GM23338 (cell line): ENCODE measurements around the gene SLC25A12. TPM values are rescaled to one million over a fixed set of nuclear protein-coding genes. Genes with fewer than 3 reads are reported as not detected.

ENCODE experiments used
- ATAC-seq: fragments of 200-7000 bp; cut with Tn5 transposase; 3 replicates; pipeline ENCODE4 v1.9.1; 2020
- DNase-seq: peaks from one replicate; pipeline ENCODE4 v3.0.0-alpha.2; 2015; ENCODE audit warnings: low spot score
- H2AFZ ChIP-seq: fragments of 200-600 bp; sonication (generic); 2 replicates; pipeline ENCODE4 v1.8.0; 2016; ENCODE audit warnings: antibody characterized with exemption, mild to moderate bottlenecking, moderate library complexity
- H3F3A ChIP-seq: fragments of 200-600 bp; sonication (generic); replicated peaks from 2 replicates; pipeline ENCODE4 v1.8.0; 2017; ENCODE audit warnings: antibody characterized with exemption, mixed run types, low read depth
- H3K27ac ChIP-seq: fragments of 200-600 bp; sonication (generic); 2 replicates; pipeline ENCODE4 v1.6.1; 2016; ENCODE audit warnings: low read depth
- H3K27me3 ChIP-seq: fragments of 200-600 bp; sonication (generic); 2 replicates; pipeline ENCODE4 v1.8.0; 2016; ENCODE audit warnings: mild to moderate bottlenecking, mixed run types, moderate library complexity; ENCODE audit not compliant: insufficient read depth
- H3K36me3 ChIP-seq: fragments of 200-600 bp; sonication (generic); 2 replicates; pipeline ENCODE4 v1.8.0; 2016; ENCODE audit warnings: mild to moderate bottlenecking; ENCODE audit not compliant: insufficient read depth
- H3K4me1 ChIP-seq: fragments of 200-600 bp; sonication (generic); 2 replicates; pipeline ENCODE4 v1.8.0; 2016; ENCODE audit warnings: mild to moderate bottlenecking, moderate library complexity; ENCODE audit not compliant: insufficient read depth
- H3K4me2 ChIP-seq: fragments of 200-600 bp; sonication (generic); 2 replicates; pipeline ENCODE4 v1.7.1; 2017; ENCODE audit warnings: mixed run types
- H3K4me3 ChIP-seq: fragments of 200-600 bp; sonication (generic); 2 replicates; pipeline ENCODE4 v1.6.1; 2016; ENCODE audit warnings: mixed run types
- H3K79me2 ChIP-seq: fragments of 200-600 bp; sonication (generic); replicated peaks from 2 replicates; pipeline ENCODE4 v1.8.0; 2017; ENCODE audit warnings: mild to moderate bottlenecking; ENCODE audit not compliant: insufficient read depth
- H3K9me2 ChIP-seq: fragments of 200-600 bp; sonication (generic); 2 replicates; pipeline ENCODE4 v1.8.0; 2017; ENCODE audit not compliant: insufficient read depth
- H4K20me1 ChIP-seq: fragments of 200-600 bp; sonication (generic); replicated peaks from 2 replicates; pipeline ENCODE4 v1.8.0; 2017; ENCODE audit warnings: mild to moderate bottlenecking; ENCODE audit not compliant: insufficient read depth
- H3K27ac Mint-ChIP-seq: 2 replicates; pipeline ENCODE4 v1.8.0; 2020; ENCODE audit warnings: inconsistent platforms, mild to moderate bottlenecking, moderate library complexity, mixed read lengths
- H3K27me3 Mint-ChIP-seq: 3 replicates; pipeline ENCODE4 v1.8.0; 2022; ENCODE audit warnings: low read depth, mild to moderate bottlenecking, moderate library complexity, mixed read lengths, inconsistent platforms; ENCODE audit not compliant: insufficient read depth, poor library complexity
- H3K36me3 Mint-ChIP-seq: 3 replicates; pipeline ENCODE4 v1.8.0; 2021; ENCODE audit warnings: low read depth, mild to moderate bottlenecking, inconsistent platforms, moderate library complexity, mixed read lengths
- H3K4me1 Mint-ChIP-seq: 3 replicates; pipeline ENCODE4 v1.8.0; 2020; ENCODE audit warnings: mild to moderate bottlenecking, inconsistent platforms, mixed read lengths
- H3K4me3 Mint-ChIP-seq: 3 replicates; pipeline ENCODE4 v1.8.0; 2021; ENCODE audit warnings: moderate library complexity, mild to moderate bottlenecking, inconsistent platforms, mixed read lengths
- H3K9me3 Mint-ChIP-seq: 3 replicates; pipeline ENCODE4 v1.8.0; 2020; ENCODE audit warnings: moderate library complexity, mild to moderate bottlenecking, inconsistent platforms, mixed read lengths
- CREB1 ChIP-seq: fragments of 250-450 bp; sonication (Bioruptor Pico); IDR thresholded peaks from 2 replicates; pipeline ENCODE4 v1.5.0; 2020; ENCODE audit warnings: low read depth, mild to moderate bottlenecking, moderate library complexity
- EZH2 ChIP-seq: fragments of 200-600 bp; sonication (generic); IDR thresholded peaks from one replicate; pipeline ENCODE4 v1.8.0; 2017; ENCODE audit warnings: antibody characterized with exemption, mild to moderate bottlenecking, low read depth; ENCODE audit not compliant: unreplicated experiment
- JUNB ChIP-seq: IDR thresholded peaks from one replicate; pipeline ENCODE4 v1.6.1; 2016; ENCODE audit warnings: antibody characterized with exemption; ENCODE audit not compliant: unreplicated experiment
- NANOG ChIP-seq: IDR thresholded peaks from 2 replicates; pipeline ENCODE4 v1.6.1; 2016; ENCODE audit warnings: antibody characterized with exemption, borderline replicate concordance
- POLR2AphosphoS5 ChIP-seq: IDR thresholded peaks from 2 replicates; pipeline ENCODE4 v1.6.1; 2016; ENCODE audit warnings: antibody characterized with exemption, low read depth
- polyA plus RNA-seq: library from polyadenylated mRNA; unstranded; fragments of >200 nt; fragmentation: Nextera tagmentation; extraction: Ambion mirVana; gene quantifications from 2 replicates; pipeline ENCODE4 v1.2.1, GENCODE V29; 2016
- total RNA-seq: library from RNA; depleted of rRNA; stranded (reverse); fragments of >200 nt; shearing (Covaris generic); gene quantifications from 2 replicates; pipeline ENCODE4 v1.2.3, GENCODE V29; 2014
- TF ChIP-seq, protein P1 (sequence below), 2 experiments: fragments of 200-600 bp in 1 of 2; sonication (generic) in 1 of 2; conservative IDR thresholded peaks; 2 replicates each; pipeline versions ENCODE4 v1.5.1 to v1.6.1; 2016 to 2017; ENCODE audit warnings: antibody characterized with exemption in 2 of 2, low read depth in 2 of 2, mild to moderate bottlenecking in 2 of 2, moderate library complexity in 1 of 2
- TF ChIP-seq, protein P2 (sequence below): fragments of 250-450 bp; sonication (Bioruptor Pico); IDR thresholded peaks from 2 replicates; pipeline ENCODE4 v1.5.0; 2020; ENCODE audit warnings: mild to moderate bottlenecking, moderate library complexity

Gene SLC25A12
- total and polyA plus RNA-seq, 2 experiments from 2014 or later = 4.8 to 14.8 TPM

DNA sequence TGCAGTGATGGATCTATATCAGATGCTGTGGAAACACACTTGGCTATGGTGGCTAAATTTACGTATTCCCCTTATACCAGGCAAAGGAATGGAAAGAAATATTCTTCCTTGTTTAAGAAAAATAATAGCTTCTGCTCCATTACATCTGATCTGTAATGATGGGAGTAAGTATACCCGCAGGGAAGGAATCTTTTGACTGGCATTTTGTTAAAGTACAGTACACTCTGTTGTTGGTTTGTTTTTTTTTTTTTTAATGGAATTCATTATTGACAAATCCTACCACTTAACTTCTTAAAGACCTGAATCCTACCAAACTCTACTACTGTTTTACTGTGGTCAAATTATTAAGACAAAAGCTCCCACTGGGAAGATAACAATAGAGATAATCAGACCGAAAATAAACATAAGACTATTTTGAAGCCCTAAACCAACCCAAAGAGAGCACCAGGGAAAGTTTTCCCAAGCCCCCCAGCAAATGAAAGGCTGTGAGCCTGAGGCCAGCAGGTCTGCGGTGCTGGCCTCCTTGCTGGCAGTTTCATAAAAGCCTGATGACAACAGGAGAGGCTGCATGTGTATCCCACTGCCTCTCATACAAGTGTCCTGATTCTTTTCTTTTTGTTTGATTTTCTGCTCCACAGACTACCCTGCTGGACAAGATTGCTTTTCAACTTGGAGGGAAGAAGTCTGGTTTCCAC lies 101.0 kb downstream of the SLC25A12 start:
- H3K27me3 ChIP-seq = no peaks in the 10 kb centered on the region
- ATAC-seq = peak; percentile 19
- Mint-ChIP-seq H3K4me3 (no peak overlapping the region), H3K9me3 (no peaks in the 10 kb centered on the region), H3K4me1 (peaks cover 53% of the 10 kb centered on the region), H3K27ac (no peak overlapping the region; the same call in 1 of the 2 replicates), H3K36me3 (no peaks in the 10 kb centered on the region; the same call in 2 of the 3 replicates), H3K27me3 (peaks cover 2% of the 10 kb centered on the region)
- H2AFZ ChIP-seq = no peak overlapping the region
- no peaks in the 10 kb centered on the region for H3K36me3 ChIP-seq
- H3K79me2 ChIP-seq = no peaks in the 10 kb centered on the region
- H3F3A ChIP-seq = no peaks in the 10 kb centered on the region
- TF ChIP-seq CREB1 = no peak
- TF ChIP-seq, protein P1, sequence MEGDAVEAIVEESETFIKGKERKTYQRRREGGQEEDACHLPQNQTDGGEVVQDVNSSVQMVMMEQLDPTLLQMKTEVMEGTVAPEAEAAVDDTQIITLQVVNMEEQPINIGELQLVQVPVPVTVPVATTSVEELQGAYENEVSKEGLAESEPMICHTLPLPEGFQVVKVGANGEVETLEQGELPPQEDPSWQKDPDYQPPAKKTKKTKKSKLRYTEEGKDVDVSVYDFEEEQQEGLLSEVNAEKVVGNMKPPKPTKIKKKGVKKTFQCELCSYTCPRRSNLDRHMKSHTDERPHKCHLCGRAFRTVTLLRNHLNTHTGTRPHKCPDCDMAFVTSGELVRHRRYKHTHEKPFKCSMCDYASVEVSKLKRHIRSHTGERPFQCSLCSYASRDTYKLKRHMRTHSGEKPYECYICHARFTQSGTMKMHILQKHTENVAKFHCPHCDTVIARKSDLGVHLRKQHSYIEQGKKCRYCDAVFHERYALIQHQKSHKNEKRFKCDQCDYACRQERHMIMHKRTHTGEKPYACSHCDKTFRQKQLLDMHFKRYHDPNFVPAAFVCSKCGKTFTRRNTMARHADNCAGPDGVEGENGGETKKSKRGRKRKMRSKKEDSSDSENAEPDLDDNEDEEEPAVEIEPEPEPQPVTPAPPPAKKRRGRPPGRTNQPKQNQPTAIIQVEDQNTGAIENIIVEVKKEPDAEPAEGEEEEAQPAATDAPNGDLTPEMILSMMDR (conservative IDR thresholded peaks at IDR 0.05; ENCODE audit: low read depth in 2 of 2) = no peak
- TF ChIP-seq JUNB = no peak
- no peak for TF ChIP-seq NANOG
- TF ChIP-seq POLR2AphosphoS5 = no peak
- no peak for TF ChIP-seq EZH2
- TF ChIP-seq, protein P2, sequence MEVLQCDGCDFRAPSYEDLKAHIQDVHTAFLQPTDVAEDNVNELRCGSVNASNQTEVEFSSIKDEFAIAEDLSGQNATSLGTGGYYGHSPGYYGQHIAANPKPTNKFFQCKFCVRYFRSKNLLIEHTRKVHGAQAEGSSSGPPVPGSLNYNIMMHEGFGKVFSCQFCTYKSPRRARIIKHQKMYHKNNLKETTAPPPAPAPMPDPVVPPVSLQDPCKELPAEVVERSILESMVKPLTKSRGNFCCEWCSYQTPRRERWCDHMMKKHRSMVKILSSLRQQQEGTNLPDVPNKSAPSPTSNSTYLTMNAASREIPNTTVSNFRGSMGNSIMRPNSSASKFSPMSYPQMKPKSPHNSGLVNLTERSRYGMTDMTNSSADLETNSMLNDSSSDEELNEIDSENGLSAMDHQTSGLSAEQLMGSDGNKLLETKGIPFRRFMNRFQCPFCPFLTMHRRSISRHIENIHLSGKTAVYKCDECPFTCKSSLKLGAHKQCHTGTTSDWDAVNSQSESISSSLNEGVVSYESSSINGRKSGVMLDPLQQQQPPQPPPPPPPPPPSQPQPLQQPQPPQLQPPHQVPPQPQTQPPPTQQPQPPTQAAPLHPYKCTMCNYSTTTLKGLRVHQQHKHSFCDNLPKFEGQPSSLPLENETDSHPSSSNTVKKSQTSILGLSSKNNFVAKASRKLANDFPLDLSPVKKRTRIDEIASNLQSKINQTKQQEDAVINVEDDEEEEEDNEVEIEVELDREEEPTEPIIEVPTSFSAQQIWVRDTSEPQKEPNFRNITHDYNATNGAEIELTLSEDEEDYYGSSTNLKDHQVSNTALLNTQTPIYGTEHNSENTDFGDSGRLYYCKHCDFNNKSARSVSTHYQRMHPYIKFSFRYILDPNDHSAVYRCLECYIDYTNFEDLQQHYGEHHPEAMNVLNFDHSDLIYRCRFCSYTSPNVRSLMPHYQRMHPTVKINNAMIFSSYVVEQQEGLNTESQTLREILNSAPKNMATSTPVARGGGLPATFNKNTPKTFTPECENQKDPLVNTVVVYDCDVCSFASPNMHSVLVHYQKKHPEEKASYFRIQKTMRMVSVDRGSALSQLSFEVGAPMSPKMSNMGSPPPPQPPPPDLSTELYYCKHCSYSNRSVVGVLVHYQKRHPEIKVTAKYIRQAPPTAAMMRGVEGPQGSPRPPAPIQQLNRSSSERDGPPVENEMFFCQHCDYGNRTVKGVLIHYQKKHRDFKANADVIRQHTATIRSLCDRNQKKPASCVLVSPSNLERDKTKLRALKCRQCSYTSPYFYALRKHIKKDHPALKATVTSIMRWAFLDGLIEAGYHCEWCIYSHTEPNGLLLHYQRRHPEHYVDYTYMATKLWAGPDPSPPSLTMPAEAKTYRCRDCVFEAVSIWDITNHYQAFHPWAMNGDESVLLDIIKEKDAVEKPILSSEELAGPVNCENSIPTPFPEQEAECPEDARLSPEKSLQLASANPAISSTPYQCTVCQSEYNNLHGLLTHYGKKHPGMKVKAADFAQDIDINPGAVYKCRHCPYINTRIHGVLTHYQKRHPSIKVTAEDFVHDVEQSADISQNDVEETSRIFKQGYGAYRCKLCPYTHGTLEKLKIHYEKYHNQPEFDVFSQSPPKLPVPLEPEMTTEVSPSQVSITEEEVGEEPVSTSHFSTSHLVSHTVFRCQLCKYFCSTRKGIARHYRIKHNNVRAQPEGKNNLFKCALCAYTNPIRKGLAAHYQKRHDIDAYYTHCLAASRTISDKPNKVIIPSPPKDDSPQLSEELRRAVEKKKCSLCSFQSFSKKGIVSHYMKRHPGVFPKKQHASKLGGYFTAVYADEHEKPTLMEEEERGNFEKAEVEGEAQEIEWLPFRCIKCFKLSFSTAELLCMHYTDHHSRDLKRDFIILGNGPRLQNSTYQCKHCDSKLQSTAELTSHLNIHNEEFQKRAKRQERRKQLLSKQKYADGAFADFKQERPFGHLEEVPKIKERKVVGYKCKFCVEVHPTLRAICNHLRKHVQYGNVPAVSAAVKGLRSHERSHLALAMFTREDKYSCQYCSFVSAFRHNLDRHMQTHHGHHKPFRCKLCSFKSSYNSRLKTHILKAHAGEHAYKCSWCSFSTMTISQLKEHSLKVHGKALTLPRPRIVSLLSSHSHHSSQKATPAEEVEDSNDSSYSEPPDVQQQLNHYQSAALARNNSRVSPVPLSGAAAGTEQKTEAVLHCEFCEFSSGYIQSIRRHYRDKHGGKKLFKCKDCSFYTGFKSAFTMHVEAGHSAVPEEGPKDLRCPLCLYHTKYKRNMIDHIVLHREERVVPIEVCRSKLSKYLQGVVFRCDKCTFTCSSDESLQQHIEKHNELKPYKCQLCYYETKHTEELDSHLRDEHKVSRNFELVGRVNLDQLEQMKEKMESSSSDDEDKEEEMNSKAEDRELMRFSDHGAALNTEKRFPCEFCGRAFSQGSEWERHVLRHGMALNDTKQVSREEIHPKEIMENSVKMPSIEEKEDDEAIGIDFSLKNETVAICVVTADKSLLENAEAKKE = no peak
- DNase-seq = no peak
- H4K20me1 ChIP-seq = no peaks in the 10 kb centered on the region; the same call in 1 of the 2 replicates
- peak overlapping the region; percentile 33; the same call in 1 of the 2 replicates for H3K4me2 ChIP-seq
- H3K4me1 ChIP-seq = peaks cover 45% of the 10 kb centered on the region
- no peaks in the 10 kb centered on the region for H3K9me2 ChIP-seq
- H3K4me3 ChIP-seq = no peak overlapping the region
- no peak overlapping the region for H3K27ac ChIP-seq
